Tibial nerve (tissue), 4 donors: ENCODE results near the gene ABCB9. TPM values are rescaled to one million over a fixed set of nuclear protein-coding genes. Genes with fewer than 3 reads are reported as not detected.

Experiments
- DNase-seq, 2 donors: peaks; one replicate each; pipeline ENCODE4 v3.0.0-alpha.2; 2019; ENCODE audit warnings: low spot score in 2 of 2
- H3K27ac ChIP-seq, 4 donors: fragments of 200-600 bp; sonication (generic) in 3 of 4; one replicate each; pipeline ENCODE4 v1.5.1; 2017 to 2019; ENCODE audit warnings: mild to moderate bottlenecking in 1 of 4
- H3K27me3 ChIP-seq, 2 donors: fragments of 200-600 bp; sonication (generic) in 1 of 2; one replicate each; pipeline versions ENCODE4 v1.5.1 to v1.6.0; 2017 to 2019
- H3K36me3 ChIP-seq, 3 donors: fragments of 200-600 bp; sonication (generic); one replicate each; pipeline ENCODE4 v1.5.1; 2018 to 2019
- H3K4me1 ChIP-seq, 4 donors: fragments of 200-600 bp; sonication (generic) in 3 of 4; one replicate each; pipeline ENCODE4 v1.5.1; 2017 to 2019
- H3K4me3 ChIP-seq, 4 donors: fragments of 200-600 bp; sonication (generic) in 3 of 4; one replicate each; pipeline ENCODE4 v1.5.1; 2017 to 2019; ENCODE audit warnings: mild to moderate bottlenecking in 1 of 4, moderate library complexity in 1 of 4
- H3K9me3 ChIP-seq, 4 donors: fragments of 200-600 bp; sonication (generic) in 3 of 4; one replicate each; pipeline ENCODE4 v1.5.1; 2017 to 2019
- CTCF ChIP-seq, 5 experiments: fragments of 200-600 bp in 3 of 5; fragments of 450-650 bp in 2 of 5; sonication (generic) in 3 of 5; IDR thresholded peaks; one replicate each; pipeline ENCODE4 v1.5.1; 2016 to 2019; ENCODE audit warnings: antibody characterized with exemption in 5 of 5, mild to moderate bottlenecking in 3 of 5, moderate library complexity in 2 of 5
- EP300 ChIP-seq, 2 donors: sonication (generic); formaldehyde crosslinking; IDR thresholded peaks; one replicate each; pipeline ENCODE4 v1.6.1; 2017; ENCODE audit warnings: antibody characterized with exemption in 2 of 2, mild to moderate bottlenecking in 1 of 2
- POLR2A ChIP-seq, 2 donors: fragments of 450-650 bp; IDR thresholded peaks; one replicate each; pipeline ENCODE4 v1.6.1; 2017; ENCODE audit warnings: antibody characterized with exemption in 2 of 2, mild to moderate bottlenecking in 2 of 2, moderate library complexity in 2 of 2
- WGBS, 2 donors: methylation state at CpG; one replicate each; pipeline ENCODE4 v1.1.5; 2018; 5-methylcytosine and 5-hydroxymethylcytosine counted together
- total RNA-seq, 4 donors: library from RNA; depleted of rRNA; stranded (reverse); fragments of >200 nt; gene quantifications; one replicate each; pipeline ENCODE4 v1.1.0, GENCODE V29; 2016

ABCB9 gene
- total RNA-seq, 4 donors from 2014 or later = 4.2 to 11.4 (median 6.0) TPM

- TF ChIP-seq CTCF (IDR thresholded peaks at IDR 0.05) (no peak), POLR2A (IDR thresholded peaks at IDR 0.05) (no peak), EP300 (IDR thresholded peaks at IDR 0.05) (no peak)
- 28% methylated on average over 4 of the region's 4 CpGs for WGBS, 2 donors
- H3K27ac ChIP-seq = no peak overlapping the region
These were observed 3.4 kb upstream of the ABCB9 start for GRCh38 chr12:122969676-122970075.

GRCh38 chr12:122968104-122968503, 1.8 kb upstream of the ABCB9 start:
- H3K36me3 ChIP-seq = no peaks in the 10 kb centered on the region
- H3K9me3 ChIP-seq = no peaks in the 10 kb centered on the region
- TF ChIP-seq EP300 (IDR thresholded peaks at IDR 0.05) (no peak), POLR2A (IDR thresholded peaks at IDR 0.05) (no peak), CTCF (IDR thresholded peaks at IDR 0.05) (no peak)
- no peaks in the 10 kb centered on the region for H3K27me3 ChIP-seq
- no peak for DNase-seq
- H3K27ac ChIP-seq = no peak overlapping the region
- 80 to 85% methylated on average over 2 of the region's 2 CpGs for WGBS, 2 donors
- peaks cover 0 to 35% (median 12%) of the 10 kb centered on the region in 4 donors for H3K4me1 ChIP-seq
- no peak overlapping the region for H3K4me3 ChIP-seq

More at GRCh38 chr12:122969676-122970075, 3.4 kb upstream of the ABCB9 start:
- no peak for DNase-seq
- Histone ChIP-seq H3K4me3 (no peak overlapping the region), H3K9me3 (no peaks in the 10 kb centered on the region), H3K27me3 (no peaks in the 10 kb centered on the region), H3K36me3 (no peaks in the 10 kb centered on the region), H3K4me1 (peaks cover 0 to 30% (median 15%) of the 10 kb centered on the region in 4 donors)

- DNase-seq = no peak
- TF ChIP-seq CTCF (IDR thresholded peaks at IDR 0.05) (no peak), POLR2A (IDR thresholded peaks at IDR 0.05) (no peak), EP300 (IDR thresholded peaks at IDR 0.05) (no peak)
- Histone ChIP-seq H3K27ac (peak overlapping the region in 2 of 4 donors; percentile 42 to 74), H3K4me3 (peak overlapping the region in 3 of 4 donors; percentile 56 to 70 (median 60)), H3K36me3 (no peaks in the 10 kb centered on the region), H3K9me3 (no peaks in the 10 kb centered on the region), H3K27me3 (no peaks in the 10 kb centered on the region), H3K4me1 (peaks cover 0 to 35% (median 12%) of the 10 kb centered on the region in 4 donors)
- 56 to 59% methylated on average over 15 of the region's 15 CpGs for WGBS, 2 donors
These were observed 684 bp upstream of the ABCB9 start for GRCh38 chr12:122966743-122967550.

GRCh38 chr12:122965321-122965751, 927 bp downstream of the ABCB9 start:
- TF ChIP-seq POLR2A (IDR thresholded peaks at IDR 0.05) (no peak), EP300 (IDR thresholded peaks at IDR 0.05) (no peak), CTCF (IDR thresholded peaks at IDR 0.05) (no peak)
- no peaks in the 10 kb centered on the region for H3K27me3 ChIP-seq
- H3K27ac ChIP-seq = peak overlapping the region in 2 of 4 donors; percentile 32 to 74
- WGBS, 2 donors = 56 to 64% methylated on average over 12 of the region's 12 CpGs
- H3K4me1 ChIP-seq = peaks cover 0 to 35% (median 12%) of the 10 kb centered on the region in 4 donors
- peaks cover 0 to under 1% (median 0%) of the 10 kb centered on the region in 3 donors for H3K36me3 ChIP-seq
- no peak for DNase-seq
- peak overlapping the region; percentile 39 to 70 (median 58) for H3K4me3 ChIP-seq
- H3K9me3 ChIP-seq = no peaks in the 10 kb centered on the region
